ENCODE measurements around the gene UBA3. TPM values are rescaled to one million over a fixed set of nuclear protein-coding genes. Genes with fewer than 3 reads are reported as not detected.

The UBA3 gene
- total and polyA plus RNA-seq, 2 of the 13 experiments (the other 11 are each of a cell fraction or from before 2014, with no cell fraction given): 40.7 to 49.0 TPM

DNA sequence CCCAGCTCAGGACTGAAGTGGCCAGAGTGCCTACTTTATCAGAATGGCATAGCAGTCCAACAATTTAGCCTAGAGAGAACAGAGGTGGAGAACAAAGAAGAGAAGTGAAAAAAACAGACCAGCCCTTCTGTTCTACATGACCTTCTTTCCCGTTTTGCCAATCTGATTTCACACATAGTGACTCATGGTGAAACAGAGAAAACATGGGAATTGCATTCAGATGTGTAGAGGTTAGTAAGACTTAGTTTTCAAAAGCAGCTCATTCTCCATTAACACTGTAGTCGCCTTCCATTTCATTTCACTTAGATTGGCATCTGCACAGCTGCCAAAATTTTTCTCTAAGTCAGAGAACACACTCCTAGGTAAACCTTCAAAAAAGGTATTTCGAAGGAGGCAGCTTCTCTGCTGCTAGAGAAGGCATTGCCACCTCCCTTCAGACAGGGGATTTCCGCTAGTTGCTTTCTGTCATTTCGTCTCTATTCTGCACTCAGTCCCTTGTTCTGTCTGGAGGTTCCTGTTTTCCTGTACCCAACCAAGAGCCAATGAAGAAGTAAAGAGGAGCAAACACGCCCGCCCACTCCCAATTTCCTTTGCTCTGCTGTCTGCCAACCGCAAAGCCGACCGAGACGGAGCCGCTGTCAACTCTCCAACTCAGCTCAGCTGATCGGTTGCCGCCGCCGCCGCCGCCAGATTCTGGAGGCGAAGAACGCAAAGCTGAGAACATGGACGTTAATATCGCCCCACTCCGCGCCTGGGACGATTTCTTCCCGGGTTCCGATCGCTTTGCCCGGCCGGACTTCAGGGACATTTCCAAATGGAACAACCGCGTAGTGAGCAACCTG, 4.4 kb upstream of the UBA3 start, which contains the start of gene ARL6IP5 (continued):
- TF ChIP-seq, protein P1, sequence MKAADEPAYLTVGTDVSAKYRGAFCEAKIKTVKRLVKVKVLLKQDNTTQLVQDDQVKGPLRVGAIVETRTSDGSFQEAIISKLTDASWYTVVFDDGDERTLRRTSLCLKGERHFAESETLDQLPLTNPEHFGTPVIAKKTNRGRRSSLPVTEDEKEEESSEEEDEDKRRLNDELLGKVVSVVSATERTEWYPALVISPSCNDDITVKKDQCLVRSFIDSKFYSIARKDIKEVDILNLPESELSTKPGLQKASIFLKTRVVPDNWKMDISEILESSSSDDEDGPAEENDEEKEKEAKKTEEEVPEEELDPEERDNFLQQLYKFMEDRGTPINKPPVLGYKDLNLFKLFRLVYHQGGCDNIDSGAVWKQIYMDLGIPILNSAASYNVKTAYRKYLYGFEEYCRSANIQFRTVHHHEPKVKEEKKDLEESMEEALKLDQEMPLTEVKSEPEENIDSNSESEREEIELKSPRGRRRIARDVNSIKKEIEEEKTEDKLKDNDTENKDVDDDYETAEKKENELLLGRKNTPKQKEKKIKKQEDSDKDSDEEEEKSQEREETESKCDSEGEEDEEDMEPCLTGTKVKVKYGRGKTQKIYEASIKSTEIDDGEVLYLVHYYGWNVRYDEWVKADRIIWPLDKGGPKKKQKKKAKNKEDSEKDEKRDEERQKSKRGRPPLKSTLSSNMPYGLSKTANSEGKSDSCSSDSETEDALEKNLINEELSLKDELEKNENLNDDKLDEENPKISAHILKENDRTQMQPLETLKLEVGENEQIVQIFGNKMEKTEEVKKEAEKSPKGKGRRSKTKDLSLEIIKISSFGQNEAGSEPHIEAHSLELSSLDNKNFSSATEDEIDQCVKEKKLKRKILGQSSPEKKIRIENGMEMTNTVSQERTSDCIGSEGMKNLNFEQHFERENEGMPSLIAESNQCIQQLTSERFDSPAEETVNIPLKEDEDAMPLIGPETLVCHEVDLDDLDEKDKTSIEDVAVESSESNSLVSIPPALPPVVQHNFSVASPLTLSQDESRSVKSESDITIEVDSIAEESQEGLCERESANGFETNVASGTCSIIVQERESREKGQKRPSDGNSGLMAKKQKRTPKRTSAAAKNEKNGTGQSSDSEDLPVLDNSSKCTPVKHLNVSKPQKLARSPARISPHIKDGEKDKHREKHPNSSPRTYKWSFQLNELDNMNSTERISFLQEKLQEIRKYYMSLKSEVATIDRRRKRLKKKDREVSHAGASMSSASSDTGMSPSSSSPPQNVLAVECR (CRISPR knock-in tag; IDR thresholded peaks at IDR 0.05; ENCODE audit: borderline replicate concordance): peak; percentile 84
- TF ChIP-seq, protein P2, sequence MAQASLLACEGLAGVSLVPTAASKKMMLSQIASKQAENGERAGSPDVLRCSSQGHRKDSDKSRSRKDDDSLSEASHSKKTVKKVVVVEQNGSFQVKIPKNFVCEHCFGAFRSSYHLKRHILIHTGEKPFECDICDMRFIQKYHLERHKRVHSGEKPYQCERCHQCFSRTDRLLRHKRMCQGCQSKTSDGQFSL (CRISPR knock-in tag; IDR thresholded peaks at IDR 0.05): no peak
- TF ChIP-seq SNAPC2 (CRISPR knock-in tag; IDR thresholded peaks at IDR 0.05) (no peak), MAF1 (CRISPR knock-in tag; IDR thresholded peaks at IDR 0.05; ENCODE audit: borderline replicate concordance) (no peak), ZNF670 (CRISPR knock-in tag; IDR thresholded peaks at IDR 0.05; ENCODE audit: borderline replicate concordance) (no peak; the same call in 1 of the 2 replicates), PPARG (CRISPR knock-in tag; conservative IDR thresholded peaks at IDR 0.05) (no peak), ZNF891 (CRISPR knock-in tag; IDR thresholded peaks at IDR 0.05) (peak; percentile 84), NCOR1 (IDR thresholded peaks at IDR 0.05; ENCODE audit: borderline replicate concordance, low read length) (no peak; the same call in 1 of the 2 replicates), CEBPB (IDR thresholded peaks at IDR 0.05; ENCODE audit: borderline replicate concordance, low read depth, low read length) (no peak), ZNF510 (CRISPR knock-in tag; IDR thresholded peaks at IDR 0.05; ENCODE audit: low read depth) (no peak), ZNF678 (CRISPR knock-in tag; IDR thresholded peaks at IDR 0.05) (no peak)
- TF ChIP-seq, protein P3, sequence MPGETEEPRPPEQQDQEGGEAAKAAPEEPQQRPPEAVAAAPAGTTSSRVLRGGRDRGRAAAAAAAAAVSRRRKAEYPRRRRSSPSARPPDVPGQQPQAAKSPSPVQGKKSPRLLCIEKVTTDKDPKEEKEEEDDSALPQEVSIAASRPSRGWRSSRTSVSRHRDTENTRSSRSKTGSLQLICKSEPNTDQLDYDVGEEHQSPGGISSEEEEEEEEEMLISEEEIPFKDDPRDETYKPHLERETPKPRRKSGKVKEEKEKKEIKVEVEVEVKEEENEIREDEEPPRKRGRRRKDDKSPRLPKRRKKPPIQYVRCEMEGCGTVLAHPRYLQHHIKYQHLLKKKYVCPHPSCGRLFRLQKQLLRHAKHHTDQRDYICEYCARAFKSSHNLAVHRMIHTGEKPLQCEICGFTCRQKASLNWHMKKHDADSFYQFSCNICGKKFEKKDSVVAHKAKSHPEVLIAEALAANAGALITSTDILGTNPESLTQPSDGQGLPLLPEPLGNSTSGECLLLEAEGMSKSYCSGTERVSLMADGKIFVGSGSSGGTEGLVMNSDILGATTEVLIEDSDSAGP (CRISPR knock-in tag; IDR thresholded peaks at IDR 0.05; ENCODE audit: borderline replicate concordance): peak; percentile 61; the same call in 1 of the 2 replicates
- TF ChIP-seq, protein P4, sequence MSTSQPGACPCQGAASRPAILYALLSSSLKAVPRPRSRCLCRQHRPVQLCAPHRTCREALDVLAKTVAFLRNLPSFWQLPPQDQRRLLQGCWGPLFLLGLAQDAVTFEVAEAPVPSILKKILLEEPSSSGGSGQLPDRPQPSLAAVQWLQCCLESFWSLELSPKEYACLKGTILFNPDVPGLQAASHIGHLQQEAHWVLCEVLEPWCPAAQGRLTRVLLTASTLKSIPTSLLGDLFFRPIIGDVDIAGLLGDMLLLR (CRISPR knock-in tag; IDR thresholded peaks at IDR 0.05): peak; percentile 30; the same call in 1 of the 2 replicates
- TF ChIP-seq, protein P5, sequence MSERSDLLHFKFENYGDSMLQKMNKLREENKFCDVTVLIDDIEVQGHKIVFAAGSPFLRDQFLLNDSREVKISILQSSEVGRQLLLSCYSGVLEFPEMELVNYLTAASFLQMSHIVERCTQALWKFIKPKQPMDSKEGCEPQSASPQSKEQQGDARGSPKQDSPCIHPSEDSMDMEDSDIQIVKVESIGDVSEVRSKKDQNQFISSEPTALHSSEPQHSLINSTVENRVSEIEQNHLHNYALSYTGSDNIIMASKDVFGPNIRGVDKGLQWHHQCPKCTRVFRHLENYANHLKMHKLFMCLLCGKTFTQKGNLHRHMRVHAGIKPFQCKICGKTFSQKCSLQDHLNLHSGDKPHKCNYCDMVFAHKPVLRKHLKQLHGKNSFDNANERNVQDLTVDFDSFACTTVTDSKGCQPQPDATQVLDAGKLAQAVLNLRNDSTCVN (CRISPR knock-in tag; IDR thresholded peaks at IDR 0.05; ENCODE audit: borderline replicate concordance): no peak; the same call in 1 of the 2 replicates
- TF ChIP-seq, protein P6, sequence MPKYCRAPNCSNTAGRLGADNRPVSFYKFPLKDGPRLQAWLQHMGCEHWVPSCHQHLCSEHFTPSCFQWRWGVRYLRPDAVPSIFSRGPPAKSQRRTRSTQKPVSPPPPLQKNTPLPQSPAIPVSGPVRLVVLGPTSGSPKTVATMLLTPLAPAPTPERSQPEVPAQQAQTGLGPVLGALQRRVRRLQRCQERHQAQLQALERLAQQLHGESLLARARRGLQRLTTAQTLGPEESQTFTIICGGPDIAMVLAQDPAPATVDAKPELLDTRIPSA (CRISPR knock-in tag; IDR thresholded peaks at IDR 0.05; ENCODE audit: borderline replicate concordance): 0 out of 2 replicates have a peak, but pooled peaks have one; percentile 27
- TF ChIP-seq, protein P7, sequence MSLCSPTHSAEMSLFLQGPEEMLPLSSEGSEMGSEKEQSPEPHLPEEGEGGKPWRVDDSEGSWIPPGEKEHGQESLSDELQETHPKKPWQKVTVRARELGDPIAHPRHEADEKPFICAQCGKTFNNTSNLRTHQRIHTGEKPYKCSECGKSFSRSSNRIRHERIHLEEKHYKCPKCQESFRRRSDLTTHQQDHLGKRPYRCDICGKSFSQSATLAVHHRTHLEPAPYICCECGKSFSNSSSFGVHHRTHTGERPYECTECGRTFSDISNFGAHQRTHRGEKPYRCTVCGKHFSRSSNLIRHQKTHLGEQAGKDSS (CRISPR knock-in tag; IDR thresholded peaks at IDR 0.05; ENCODE audit: borderline replicate concordance, low read depth): no peak
